ENCODE data around the gene GPR157. TPM values are rescaled to one million over a fixed set of nuclear protein-coding genes. Genes with fewer than 3 reads are reported as not detected.

Gene GPR157
- total RNA-seq, 2 donors from 2014 or later = 6.0 to 13.5 TPM

DNA sequence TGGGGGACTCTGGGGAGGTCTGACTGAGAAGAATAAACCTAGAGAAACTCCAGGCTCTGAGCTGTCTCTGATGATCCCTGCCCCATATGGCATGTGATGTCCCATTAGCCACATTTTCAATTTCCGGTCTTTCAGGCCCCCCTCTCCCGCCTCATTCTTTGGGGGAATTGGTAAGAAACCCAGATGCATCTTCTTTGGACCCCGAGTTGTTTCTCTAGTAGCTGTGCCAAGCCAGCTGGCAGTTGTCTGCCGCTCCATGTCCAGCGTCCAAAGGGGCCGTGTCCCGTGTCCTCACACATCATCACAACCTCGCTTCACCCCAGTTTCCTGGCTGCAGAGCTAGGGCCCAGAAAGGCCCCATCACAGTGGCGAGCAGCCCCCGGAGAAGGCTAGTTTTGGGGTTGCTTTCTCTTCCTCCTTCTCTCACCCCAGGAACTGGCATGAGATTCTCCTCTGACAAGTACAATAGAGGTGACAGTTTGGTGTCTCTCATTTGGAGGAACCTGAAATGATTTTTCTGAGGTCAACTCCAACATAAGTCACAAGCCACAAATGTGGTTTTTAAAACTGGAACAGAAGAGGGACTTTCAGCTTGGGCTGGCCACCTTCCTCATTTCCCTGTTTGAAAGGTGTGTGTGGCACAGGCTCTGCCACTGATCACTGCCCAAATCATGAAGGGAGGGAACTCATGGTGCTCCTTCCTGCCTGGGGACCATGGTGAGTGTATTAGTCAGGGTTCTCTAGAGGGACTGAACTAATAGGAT is 6.4 kb upstream of the GPR157 start:
- Histone ChIP-seq H3K36me3 (replicated peaks in 1 of 2; ENCODE audit: insufficient read depth in 1 of 2, low read depth in 2 of 2) (no peaks in the 10 kb centered on the region), H3K9me3 (no peaks in the 10 kb centered on the region), H3K4me1 (no peaks in the 10 kb centered on the region), H3K27ac (no peak overlapping the region), H3K4me3 (no peak overlapping the region), H3K27me3 (no peaks in the 10 kb centered on the region)
- ATAC-seq = no peak
- 62 to 70% methylated on average over 10 of the region's 10 CpGs for WGBS, 2 donors
- intact Hi-C loops (cut with DNase I) = no loop called here
- TF ChIP-seq, protein P1, sequence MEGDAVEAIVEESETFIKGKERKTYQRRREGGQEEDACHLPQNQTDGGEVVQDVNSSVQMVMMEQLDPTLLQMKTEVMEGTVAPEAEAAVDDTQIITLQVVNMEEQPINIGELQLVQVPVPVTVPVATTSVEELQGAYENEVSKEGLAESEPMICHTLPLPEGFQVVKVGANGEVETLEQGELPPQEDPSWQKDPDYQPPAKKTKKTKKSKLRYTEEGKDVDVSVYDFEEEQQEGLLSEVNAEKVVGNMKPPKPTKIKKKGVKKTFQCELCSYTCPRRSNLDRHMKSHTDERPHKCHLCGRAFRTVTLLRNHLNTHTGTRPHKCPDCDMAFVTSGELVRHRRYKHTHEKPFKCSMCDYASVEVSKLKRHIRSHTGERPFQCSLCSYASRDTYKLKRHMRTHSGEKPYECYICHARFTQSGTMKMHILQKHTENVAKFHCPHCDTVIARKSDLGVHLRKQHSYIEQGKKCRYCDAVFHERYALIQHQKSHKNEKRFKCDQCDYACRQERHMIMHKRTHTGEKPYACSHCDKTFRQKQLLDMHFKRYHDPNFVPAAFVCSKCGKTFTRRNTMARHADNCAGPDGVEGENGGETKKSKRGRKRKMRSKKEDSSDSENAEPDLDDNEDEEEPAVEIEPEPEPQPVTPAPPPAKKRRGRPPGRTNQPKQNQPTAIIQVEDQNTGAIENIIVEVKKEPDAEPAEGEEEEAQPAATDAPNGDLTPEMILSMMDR (IDR thresholded peaks at IDR 0.05) = no peak
- no peak for TF ChIP-seq POLR2A (IDR thresholded peaks at IDR 0.05)
- no peak for DNase-seq

DNA sequence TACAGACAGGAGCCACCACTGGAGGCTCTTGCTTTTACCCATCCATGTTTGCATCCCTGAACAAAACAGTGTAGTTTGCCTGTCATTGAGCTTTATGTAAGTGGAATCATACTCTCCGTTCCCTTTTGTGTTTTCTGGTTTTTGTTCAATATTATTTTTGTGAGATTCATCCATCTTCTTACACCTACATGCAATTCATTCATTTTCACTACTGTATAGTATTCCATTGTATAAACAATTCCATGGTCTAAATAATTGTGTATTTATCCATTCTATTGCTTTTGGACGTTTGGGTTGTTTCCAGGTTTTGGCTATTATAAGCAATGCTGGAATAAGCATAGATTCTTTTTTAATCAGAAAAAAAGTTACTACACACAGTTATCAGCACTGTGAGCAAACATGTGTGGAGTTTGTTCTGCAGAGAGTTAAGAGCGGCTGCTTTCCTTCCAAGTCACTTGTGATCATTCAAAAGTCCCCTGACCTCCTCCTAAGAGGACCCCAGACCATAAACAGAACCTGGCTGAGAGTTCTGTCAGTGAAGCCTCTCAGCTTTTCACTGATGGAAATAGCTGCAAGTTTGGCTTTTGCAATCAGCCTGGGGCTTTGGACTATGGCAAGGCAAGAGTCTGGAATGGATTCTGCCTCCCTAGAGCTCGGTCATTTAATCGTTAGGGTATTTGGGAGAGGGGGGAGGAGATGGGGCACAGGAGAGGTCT is 5.1 kb upstream of the GPR157 start:
- Histone ChIP-seq H3K4me1 (no peaks in the 10 kb centered on the region), H3K9me3 (no peaks in the 10 kb centered on the region), H3K4me3 (no peak overlapping the region), H3K27ac (no peak overlapping the region), H3K27me3 (no peaks in the 10 kb centered on the region), H3K36me3 (replicated peaks in 1 of 2; ENCODE audit: insufficient read depth in 1 of 2, low read depth in 2 of 2) (no peaks in the 10 kb centered on the region)
- intact Hi-C loops (cut with DNase I) = loop anchor here (5.0 kb wide), 1 partner anchor 48 kb away; no protein-coding TSS in a partner anchor
- no peak for TF ChIP-seq POLR2A (IDR thresholded peaks at IDR 0.05)
- TF ChIP-seq, protein P1 (IDR thresholded peaks at IDR 0.05) = no peak
- 19 to 27% methylated on average over 5 of the region's 5 CpGs for WGBS, 2 donors
- DNase-seq = no peak
- ATAC-seq = no peak

DNA sequence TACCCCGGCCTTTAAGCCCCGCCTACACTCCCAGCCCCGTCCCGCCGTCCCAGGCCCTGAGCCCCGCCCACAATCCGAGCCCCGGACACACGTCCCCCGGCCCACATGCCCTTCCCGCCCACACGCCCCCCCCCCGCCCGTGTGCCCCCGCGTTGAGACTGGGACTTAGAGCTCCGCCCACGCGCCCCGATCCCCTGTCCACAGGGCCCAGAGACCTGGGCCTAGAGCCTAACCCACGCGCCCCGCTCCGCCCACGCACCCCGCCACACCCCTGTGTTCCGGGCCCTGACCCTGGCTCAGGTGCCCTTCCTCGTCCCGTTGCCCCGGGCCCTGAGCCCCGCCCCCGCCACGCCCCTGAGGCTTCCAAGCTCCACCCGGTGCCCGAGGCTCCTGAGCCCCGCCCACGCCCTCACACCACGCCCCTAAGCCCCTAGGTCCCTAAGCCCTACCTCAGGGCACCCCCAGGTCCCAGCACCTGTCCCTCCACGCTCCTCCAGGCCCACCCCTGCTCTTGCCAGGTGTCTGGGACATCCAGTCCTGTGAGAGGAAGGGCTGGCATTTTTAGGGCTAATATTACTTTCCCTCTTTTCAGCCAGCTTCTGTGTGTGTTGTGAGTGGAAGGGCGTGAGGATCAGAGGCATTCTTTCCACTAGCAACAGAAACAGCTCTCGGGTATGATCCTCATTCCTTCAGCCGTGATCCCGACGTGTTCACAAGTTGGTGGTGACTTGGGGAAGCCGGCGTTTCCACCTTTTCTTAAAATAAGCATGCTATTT is 552 bp upstream of the GPR157 start:
- WGBS, 2 donors = 3 to 12% methylated on average over 8 to 25 of the region's 46 CpGs
- no peaks in the 10 kb centered on the region for H3K27me3 ChIP-seq
- no peaks in the 10 kb centered on the region for H3K36me3 ChIP-seq (replicated peaks in 1 of 2; ENCODE audit: insufficient read depth in 1 of 2, low read depth in 2 of 2)
- no peaks in the 10 kb centered on the region for H3K9me3 ChIP-seq
- peak overlapping the region; percentile 82 to 90 (median 86) for H3K27ac ChIP-seq
- ATAC-seq (peak; percentile 79), DNase-seq (peak; percentile 92 to 95 (median 93))
- H3K4me3 ChIP-seq = no peak overlapping the region
- intact Hi-C loops (cut with DNase I) = loop anchor here (5.0 kb wide), 1 partner anchor 53 kb away; no protein-coding TSS in a partner anchor
- no peak for TF ChIP-seq POLR2A (IDR thresholded peaks at IDR 0.05)
- peaks cover 30% of the 10 kb centered on the region for H3K4me1 ChIP-seq

DNA sequence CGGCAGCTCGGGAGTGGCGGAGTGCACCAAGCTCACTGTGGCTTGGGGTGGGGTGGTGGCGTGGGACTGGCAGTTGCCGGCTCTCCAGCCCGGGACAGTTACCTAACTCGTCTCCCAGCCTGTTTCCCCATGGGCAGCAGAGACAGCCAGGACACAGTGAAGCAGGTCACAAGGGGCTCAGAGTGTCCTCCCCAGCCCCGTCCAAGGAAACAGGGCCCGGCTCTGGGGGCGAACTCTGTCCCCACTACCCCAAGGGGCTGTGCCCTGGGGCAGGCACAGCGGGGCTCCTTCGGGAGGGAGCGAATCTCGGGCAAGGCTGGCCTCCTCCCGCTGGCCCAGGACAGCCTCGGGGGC is 759 bp downstream of the GPR157 start:
- no peak for TF ChIP-seq POLR2A (IDR thresholded peaks at IDR 0.05)
- TF ChIP-seq, protein P1 (IDR thresholded peaks at IDR 0.05) = no peak
- H3K27ac ChIP-seq = peak overlapping the region; percentile 82 to 90 (median 86)

More for the DNA sequence above, 759 bp downstream of the GPR157 start:
- WGBS, 2 donors = 0 to 7% methylated on average over 6 to 16 of the region's 16 CpGs
- Histone ChIP-seq H3K27me3 (no peaks in the 10 kb centered on the region), H3K4me3 (peak overlapping the region; percentile 20 to 27), H3K36me3 (replicated peaks in 1 of 2; ENCODE audit: insufficient read depth in 1 of 2, low read depth in 2 of 2) (no peaks in the 10 kb centered on the region), H3K4me1 (peaks cover 30% of the 10 kb centered on the region), H3K9me3 (no peaks in the 10 kb centered on the region)
- intact Hi-C loops (cut with DNase I) = no loop called here
- DNase-seq = peak; percentile 32 to 57 (median 44)
- peak; percentile 12 for ATAC-seq

Measured in body of pancreas (tissue), 4 donors.